H1 (cell line): ENCODE measurements around the gene DYNC2I2. TPM values are rescaled to one million over a fixed set of nuclear protein-coding genes. Genes with fewer than 3 reads are reported as not detected.
"Not testable (repeated sequence)": the region's sequence is repeated elsewhere in the genome, so short reads cannot be mapped to it uniquely, and the experiment has no call there.

ENCODE experiments used
- CTCF ChIA-PET: fragments of 300-600 bp; sonication (Branson Sonifier 250); formaldehyde crosslinking; loops from one replicate; lab custom pipeline; 2021; ENCODE audit not compliant: partially characterized antibody; lab: Charles Lee
- POLR2A ChIA-PET: fragments of 300-600 bp; sonication (Branson Sonifier 250); formaldehyde crosslinking; loops from one replicate; lab custom pipeline; 2021; ENCODE audit warnings: inconsistent platforms; ENCODE audit not compliant: partially characterized antibody; lab: Charles Lee
- DNase-seq, 2 experiments: peaks; one replicate each; pipeline versions ENCODE4 v3.0.0 to v3.0.0-alpha.2; 2010 to 2022; ENCODE audit warnings: low spot score in 2 of 2, low read depth in 1 of 2, mixed read lengths in 1 of 2
- FAIRE-seq: peaks from 2 replicates; lab custom pipeline; 2011; peaks lifted over from hg19 to GRCh38; lab: Jason Lieb, UNC
- H2AFZ ChIP-seq: 2 replicates; pipeline ENCODE4 v1.8.1; 2012; ENCODE audit warnings: low read length, inconsistent platforms
- H2AK5ac ChIP-seq: 2 replicates; pipeline ENCODE4 v1.6.1; 2013; ENCODE audit warnings: low read depth, low read length
- H2BK120ac ChIP-seq: replicated peaks from 2 replicates; pipeline ENCODE3; 2013; ENCODE audit warnings: low read depth, low read length, inconsistent platforms
- H2BK12ac ChIP-seq: 2 replicates; pipeline ENCODE4 v1.6.1; 2013; ENCODE audit warnings: low read depth, low read length
- H2BK15ac ChIP-seq: 2 replicates; pipeline ENCODE4 v1.6.1; 2013; ENCODE audit warnings: low read length
- H2BK20ac ChIP-seq: 2 replicates; pipeline ENCODE4 v1.6.1; 2013; ENCODE audit warnings: low read length
- H2BK5ac ChIP-seq: 2 replicates; pipeline ENCODE4 v1.6.1; 2013; ENCODE audit warnings: low read depth, low read length
- H3K14ac ChIP-seq: 2 replicates; pipeline ENCODE4 v1.6.1; 2013; ENCODE audit warnings: inconsistent platforms; ENCODE audit not compliant: insufficient read length
- H3K18ac ChIP-seq: 2 replicates; pipeline ENCODE4 v1.6.1; 2013; ENCODE audit warnings: low read length; ENCODE audit errors: extremely low read depth
- H3K23ac ChIP-seq: 2 replicates; pipeline ENCODE4 v1.6.1; 2013; ENCODE audit warnings: inconsistent platforms; ENCODE audit not compliant: insufficient read length
- H3K23me2 ChIP-seq: 2 replicates; pipeline ENCODE4 v1.6.1; 2013; ENCODE audit warnings: low read depth, low read length
- H3K27ac ChIP-seq: 2 replicates; pipeline ENCODE4 v1.6.1; 2011; ENCODE audit warnings: low read depth, low read length, inconsistent platforms
- H3K27me3 ChIP-seq, 4 experiments: replicated peaks in 1 of 4; 1 replicate in 1 of 4; 2 replicates in 3 of 4; pipeline versions ENCODE4 v1.6.1 to v1.8.1; 2011 to 2013; ENCODE audit warnings: low read length in 3 of 4, mild to moderate bottlenecking in 3 of 4, inconsistent platforms in 2 of 4, mixed read lengths in 2 of 4, moderate library complexity in 1 of 4; ENCODE audit not compliant: control insufficient read depth in 3 of 4, insufficient read depth in 3 of 4; ENCODE audit errors: extremely low read depth in 1 of 4
- H3K36me3 ChIP-seq, 4 experiments: 2 replicates each; pipeline versions ENCODE4 v1.6.1 to v1.8.1; 2011 to 2013; ENCODE audit warnings: mild to moderate bottlenecking in 4 of 4, low read length in 3 of 4, moderate library complexity in 2 of 4, control low read depth in 1 of 4, inconsistent platforms in 1 of 4; ENCODE audit not compliant: insufficient read depth in 4 of 4, control insufficient read depth in 2 of 4
- H3K4ac ChIP-seq: replicated peaks from 2 replicates; pipeline ENCODE3; 2013; ENCODE audit warnings: low read length, low read depth, mixed read lengths, inconsistent platforms; ENCODE audit not compliant: insufficient read length
- H3K4me1 ChIP-seq, 4 experiments: replicated peaks in 1 of 4; 1 replicate in 1 of 4; 2 replicates in 3 of 4; pipeline versions ENCODE4 v1.6.1 to v1.8.1; 2011 to 2013; ENCODE audit warnings: low read length in 3 of 4, inconsistent platforms in 2 of 4, mixed read lengths in 1 of 4; ENCODE audit not compliant: insufficient read depth in 4 of 4, control insufficient read depth in 3 of 4
- H3K4me2 ChIP-seq, 2 experiments: 2 replicates each; pipeline versions ENCODE4 v1.6.1 to v1.8.1; 2011 to 2013; ENCODE audit warnings: low read depth in 2 of 2, low read length in 2 of 2, control low read depth in 1 of 2, inconsistent platforms in 1 of 2, mild to moderate bottlenecking in 1 of 2; ENCODE audit not compliant: insufficient read depth in 1 of 2
- H3K4me3 ChIP-seq, 4 experiments: fragments of 200-600, 300-600 bp in 1 of 4; sonication (generic), shearing (Covaris generic), sonication (Bioruptor Twin) in 1 of 4; 2 replicates each; pipeline versions ENCODE4 v1.5.1 to v1.8.1; 2011 to 2016; ENCODE audit warnings: low read length in 4 of 4, low read depth in 3 of 4, control low read depth in 2 of 4, inconsistent platforms in 2 of 4, mild to moderate bottlenecking in 2 of 4, mixed read lengths in 1 of 4, moderate library complexity in 1 of 4; ENCODE audit not compliant: insufficient read depth in 2 of 4; ENCODE audit errors: extremely low read depth in 1 of 4
- H3K56ac ChIP-seq: replicated peaks from 2 replicates; pipeline ENCODE3; 2013; ENCODE audit warnings: low read depth, mild to moderate bottlenecking, mixed read lengths, low read length, inconsistent platforms; ENCODE audit not compliant: insufficient read length
- H3K79me1 ChIP-seq: 2 replicates; pipeline ENCODE4 v1.6.1; 2013; ENCODE audit warnings: low read depth, low read length, control low read depth
- H3K79me2 ChIP-seq, 2 experiments: 2 replicates each; pipeline versions ENCODE4 v1.6.1 to v1.8.1; 2012 to 2013; ENCODE audit warnings: low read length in 2 of 2, mild to moderate bottlenecking in 2 of 2, inconsistent platforms in 1 of 2; ENCODE audit not compliant: insufficient read depth in 2 of 2, control insufficient read depth in 1 of 2
- H3K9ac ChIP-seq, 4 experiments: replicated peaks in 1 of 4; 1 replicate in 1 of 4; 2 replicates in 3 of 4; pipeline versions ENCODE4 v1.6.1 to v1.8.1; 2011 to 2013; ENCODE audit warnings: low read depth in 3 of 4, low read length in 3 of 4, control low read depth in 2 of 4, mild to moderate bottlenecking in 2 of 4, moderate library complexity in 2 of 4, inconsistent platforms in 1 of 4; ENCODE audit errors: extremely low read depth in 1 of 4
- H3K9me3 ChIP-seq, 2 experiments: 2 replicates each; pipeline versions ENCODE4 v1.6.1 to v1.8.1; 2012 to 2013; ENCODE audit warnings: mild to moderate bottlenecking in 2 of 2, moderate library complexity in 2 of 2, control low read depth in 1 of 2, inconsistent platforms in 1 of 2, low read depth in 1 of 2, low read length in 1 of 2, mixed read lengths in 1 of 2; ENCODE audit not compliant: insufficient read depth in 2 of 2
- H4K20me1 ChIP-seq, 2 experiments: replicated peaks in 1 of 2; 2 replicates each; pipeline versions ENCODE3 to v1.8.1; 2011 to 2013; ENCODE audit warnings: inconsistent platforms in 2 of 2, low read length in 2 of 2, mild to moderate bottlenecking in 1 of 2; ENCODE audit not compliant: insufficient read depth in 2 of 2, control insufficient read depth in 1 of 2
- H4K5ac ChIP-seq: 2 replicates; pipeline ENCODE4 v1.6.1; 2013; ENCODE audit warnings: low read length, low read depth, mixed read lengths, inconsistent platforms; ENCODE audit not compliant: insufficient read length
- H4K8ac ChIP-seq: 2 replicates; pipeline ENCODE4 v1.8.0; 2013; ENCODE audit warnings: mild to moderate bottlenecking, moderate library complexity, low read length, inconsistent platforms; ENCODE audit not compliant: insufficient read depth; ENCODE audit errors: extremely low read depth
- H4K91ac ChIP-seq: replicated peaks from 2 replicates; pipeline ENCODE3; 2013; ENCODE audit warnings: low read length, mixed read lengths, inconsistent platforms; ENCODE audit not compliant: insufficient read length
- WGBS, 2 experiments: shearing (Covaris generic) in 1 of 2; methylation state at CpG; one replicate each; pipeline versions ENCODE4 v1.1.6 to v1.1.7; 2013 to 2015; ENCODE audit warnings: low lambda C conversion rate in 2 of 2, mixed read lengths in 2 of 2, inconsistent platforms in 1 of 2, low coverage in 1 of 2, missing lambda C conversion rate in 1 of 2; ENCODE audit not compliant: insufficient replicate concordance in 2 of 2, insufficient coverage in 1 of 2, insufficient read length in 1 of 2; ENCODE audit errors: extremely low coverage in 1 of 2, missing lambda C conversion rate in 1 of 2; 5-methylcytosine and 5-hydroxymethylcytosine counted together
- polyA plus RNA-seq, 7 experiments: library from polyadenylated mRNA; depleted of rRNA in 3 of 7; stranded (reverse) in 5 of 7; unstranded in 2 of 7; fragments of >200 nt in 5 of 7; fragments of 200-250 nt in 2 of 7; gene quantifications; 1 replicate in 5 of 7; 2 replicates in 1 of 7; 4 replicates in 1 of 7; pipeline versions ENCODE4 v1.2.1 to v1.2.3, GENCODE V29; 2011 to 2013; ENCODE audit warnings: missing spikeins in 2 of 7, mixed read lengths in 2 of 7
- total RNA-seq: library from RNA; stranded (reverse); fragmentation: NEBNext Ultra II Directional; extraction: Animal tissue kit (Norgen Biotek cat#: 25700); gene quantifications from 2 replicates; pipeline ENCODE4 v1.2.1, GENCODE V29; 2021

The DYNC2I2 gene
- total and polyA plus RNA-seq, 2 of the 8 experiments (the other 6 are each of a cell fraction or from before 2014, with no cell fraction given): 58.0 to 78.5 TPM

- H3K79me2 ChIP-seq, DNase-seq, H4K91ac ChIP-seq, H2BK15ac ChIP-seq, H3K23ac ChIP-seq, H2AFZ ChIP-seq, CTCF ChIA-PET, H3K4ac ChIP-seq, H3K4me3 ChIP-seq, H3K23me2 ChIP-seq, H3K18ac ChIP-seq, H3K14ac ChIP-seq, H4K20me1 ChIP-seq, H2BK12ac ChIP-seq, H3K4me2 ChIP-seq, H3K27me3 ChIP-seq, H3K9ac ChIP-seq, H3K4me1 ChIP-seq, H3K79me1 ChIP-seq, H3K56ac ChIP-seq, FAIRE-seq, H2BK20ac ChIP-seq, H2AK5ac ChIP-seq, H2BK5ac ChIP-seq, H3K27ac ChIP-seq, H3K9me3 ChIP-seq, H4K8ac ChIP-seq, H3K36me3 ChIP-seq, H2BK120ac ChIP-seq, H4K5ac ChIP-seq: not testable (repeated sequence)
- 93% methylated on average over 8 of the region's 8 CpGs; no CpG with 5 or more reads in 1 of the 2 experiments for WGBS, 2 experiments
- POLR2A ChIA-PET: interaction anchor here (1.2 to 43.1 kb wide), 2 partner anchors 11 to 29 kb away, joined by 3 to 1197 read pairs; partner anchors contain the start of genes PKN3 and SET
Measured at GRCh38 chr9:128666481-128666941, 9.9 kb upstream of the DYNC2I2 start.
